Putamen (tissue), 1 donor: ENCODE measurements around the gene RUNX1.

ENCODE experiments used
- DNase-seq: peaks from one replicate; pipeline ENCODE4 v3.0.0-alpha.2; 2016; ENCODE audit warnings: low spot score

Gene RUNX1

DNA sequence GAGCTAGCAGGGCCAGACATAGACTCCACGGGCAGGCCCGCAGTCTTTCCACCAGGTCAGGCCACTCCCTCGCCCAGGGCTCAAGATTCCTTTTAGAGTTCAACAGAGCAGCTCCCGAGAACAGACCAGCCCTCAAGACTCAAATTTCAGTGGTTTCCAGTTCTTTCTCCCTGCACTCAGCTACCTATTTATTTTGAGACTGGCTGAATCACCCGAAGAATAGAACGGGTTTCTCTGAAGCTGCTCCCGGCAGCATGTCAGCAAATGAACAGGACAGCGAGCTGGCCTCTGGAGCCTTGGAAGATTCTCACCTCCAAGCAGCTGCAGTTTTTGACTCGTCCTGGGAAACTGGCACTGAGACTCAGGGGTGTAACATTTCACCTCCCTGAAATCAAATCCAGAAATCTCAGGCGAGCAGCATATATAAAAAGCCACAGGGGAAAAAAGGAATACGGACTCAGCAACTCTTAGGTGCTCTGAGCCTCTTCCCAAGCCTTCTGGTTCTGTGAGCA lies 202.4 kb downstream of the RUNX1 start:
- no peak for DNase-seq

DNA sequence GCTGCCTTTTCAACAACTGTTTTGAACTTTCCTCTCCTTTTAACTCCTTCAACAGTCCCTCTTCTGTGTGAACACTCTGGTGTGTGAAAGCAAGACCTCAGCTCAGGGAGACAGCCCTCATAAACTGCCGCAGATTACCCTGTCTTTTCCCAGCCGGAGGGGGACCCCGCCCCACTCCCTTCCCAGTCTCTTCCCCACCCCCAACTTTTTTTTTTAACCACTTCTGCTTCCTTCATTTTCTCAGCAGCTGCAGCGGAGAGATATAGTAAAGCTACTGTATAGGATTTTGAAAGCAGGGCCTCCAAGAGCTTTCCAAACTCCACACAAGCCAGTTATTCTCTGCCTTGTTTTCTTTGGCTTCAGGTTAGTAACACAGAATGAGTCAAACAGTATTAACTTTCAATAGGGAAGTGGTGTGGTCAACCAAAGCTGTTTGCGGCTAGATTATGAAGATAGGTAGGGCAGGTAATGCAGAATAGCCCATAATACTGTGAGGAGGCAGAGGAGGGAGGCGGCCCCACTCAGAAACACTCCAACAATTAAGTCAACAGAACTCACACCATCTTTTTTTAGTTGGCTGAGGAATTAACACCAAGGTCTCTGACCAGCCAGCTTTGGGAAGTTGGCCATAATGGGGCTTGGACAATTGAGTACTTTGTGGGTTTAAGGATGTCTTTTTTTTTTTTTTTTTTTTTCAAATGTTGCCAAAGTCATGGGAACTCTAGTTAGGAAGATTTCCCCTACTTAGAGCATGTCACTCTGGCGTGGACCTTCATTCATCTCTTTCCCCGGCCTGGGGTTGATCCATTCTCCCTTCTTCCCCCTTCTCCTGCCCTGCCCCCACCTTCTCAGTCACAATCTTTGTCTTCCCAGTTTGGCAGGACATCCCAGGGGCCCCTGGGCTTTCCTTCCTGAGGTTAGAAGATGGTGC lies 203.3 kb downstream of the RUNX1 start:
- DNase-seq: no peak

- DNase-seq: no peak
These were observed 204.2 kb downstream of the RUNX1 start for GRCh38 chr21:34844924-34845238.

- DNase-seq: no peak
These were observed 204.8 kb downstream of the RUNX1 start for GRCh38 chr21:34844013-34844923.

GRCh38 chr21:34843562-34843961 lies 205.5 kb downstream of the RUNX1 start:
- DNase-seq: no peak

DNA sequence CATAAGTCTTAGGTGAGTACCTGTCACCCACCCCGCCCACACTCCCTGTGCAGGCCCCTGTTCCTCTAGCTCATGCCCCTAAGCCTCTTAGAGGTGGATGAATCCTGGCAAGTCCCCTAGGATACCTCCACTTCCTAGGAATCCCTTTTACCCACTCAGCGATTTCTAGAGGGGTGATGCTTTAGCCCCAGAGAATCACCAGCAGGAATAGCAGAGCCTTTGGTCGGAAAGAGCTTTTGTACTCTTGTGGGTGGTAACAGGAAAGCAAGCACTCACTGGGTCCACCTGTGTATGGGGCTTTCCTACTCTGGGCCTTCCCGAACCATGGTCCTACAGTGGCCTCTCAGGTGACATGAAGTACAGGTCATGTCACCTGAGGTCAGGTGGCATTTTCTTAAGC lies 207.9 kb downstream of the RUNX1 start:
- no peak for DNase-seq

DNA sequence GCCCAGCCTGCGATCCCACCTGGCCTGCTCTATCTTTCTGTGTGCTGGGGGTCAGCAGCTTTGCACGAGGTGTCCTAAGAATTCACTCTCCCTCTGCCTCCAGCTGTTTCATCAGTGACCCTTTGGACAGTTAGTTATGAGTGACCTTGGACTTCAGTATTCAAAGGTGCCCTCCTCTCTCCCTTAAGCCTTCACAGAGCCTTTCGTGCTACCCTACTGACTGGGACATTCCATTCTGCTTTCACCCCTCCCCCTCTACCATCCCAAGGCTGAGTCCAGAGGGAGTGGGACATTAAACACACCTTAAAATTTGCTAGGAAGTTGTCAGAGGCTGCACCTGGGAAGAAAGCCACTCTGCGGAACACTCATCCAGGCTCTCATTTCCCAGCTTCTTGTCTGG lies 208.4 kb downstream of the RUNX1 start:
- DNase-seq: no peak

- no peak for DNase-seq
These were observed 209.9 kb downstream of the RUNX1 start for GRCh38 chr21:34838956-34839820.

DNA sequence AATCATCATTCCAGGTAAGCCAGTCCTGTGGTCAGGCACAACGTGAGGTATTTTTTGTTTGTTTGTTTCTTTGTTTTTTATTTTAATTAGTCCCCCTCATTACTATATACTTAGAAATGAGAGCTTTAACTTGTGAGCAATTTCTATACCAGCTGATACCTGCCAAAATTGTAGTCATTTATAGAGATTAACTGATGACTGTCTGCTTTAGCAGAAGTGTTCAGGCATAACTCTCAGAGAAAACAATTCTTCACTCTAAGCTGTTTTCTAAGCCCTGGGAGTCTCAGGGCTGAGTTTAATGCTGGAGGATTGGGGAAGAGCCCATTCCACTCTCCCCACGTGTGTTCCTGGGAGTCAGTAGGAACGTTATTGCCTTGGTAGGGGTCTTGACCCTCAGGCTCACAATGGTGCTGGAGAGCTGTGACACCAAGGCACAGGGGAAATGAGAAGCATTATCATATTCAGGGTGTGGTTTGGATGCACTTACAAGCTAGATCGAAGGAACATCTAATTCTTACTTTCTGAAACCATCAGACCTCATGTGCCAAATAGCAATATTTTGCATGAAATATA lies 212.1 kb downstream of the RUNX1 start:
- no peak for DNase-seq

- no peak for DNase-seq
These were observed 212.8 kb downstream of the RUNX1 start for GRCh38 chr21:34836103-34836932.

- DNase-seq: no peak
These were observed 213.6 kb downstream of the RUNX1 start for GRCh38 chr21:34835526-34835925.

DNA sequence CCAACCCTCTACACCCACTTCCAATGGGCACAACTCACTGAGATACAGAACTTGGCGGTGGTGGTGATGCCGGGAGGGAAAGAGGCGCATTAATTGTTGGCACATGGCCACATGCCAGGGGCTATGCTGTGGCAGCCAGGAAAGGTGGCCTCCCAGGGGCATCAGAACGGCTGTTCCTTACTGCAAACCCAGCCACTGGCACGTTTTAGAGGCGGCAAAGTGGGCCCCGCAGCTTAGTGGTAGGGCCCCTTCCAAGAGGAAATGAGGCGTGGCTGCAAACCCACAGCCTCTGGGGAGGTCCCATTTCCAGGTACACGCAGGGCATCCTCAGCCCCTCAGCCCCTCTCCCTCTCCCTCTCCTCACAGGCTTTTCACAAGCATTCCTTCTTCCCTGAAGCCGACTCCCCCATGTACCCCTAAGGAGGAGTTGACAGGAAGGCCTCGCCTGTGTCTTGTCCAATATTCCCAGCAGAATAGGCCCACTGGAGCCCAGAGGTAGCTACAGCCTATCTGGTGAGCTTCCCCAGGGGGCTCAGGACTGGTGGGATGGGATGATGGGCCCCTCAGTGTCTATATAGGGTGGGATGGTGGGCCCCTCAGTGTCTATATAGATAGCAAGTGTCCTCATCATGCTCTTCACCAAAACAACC lies 214.1 kb downstream of the RUNX1 start:
- no peak for DNase-seq

DNA sequence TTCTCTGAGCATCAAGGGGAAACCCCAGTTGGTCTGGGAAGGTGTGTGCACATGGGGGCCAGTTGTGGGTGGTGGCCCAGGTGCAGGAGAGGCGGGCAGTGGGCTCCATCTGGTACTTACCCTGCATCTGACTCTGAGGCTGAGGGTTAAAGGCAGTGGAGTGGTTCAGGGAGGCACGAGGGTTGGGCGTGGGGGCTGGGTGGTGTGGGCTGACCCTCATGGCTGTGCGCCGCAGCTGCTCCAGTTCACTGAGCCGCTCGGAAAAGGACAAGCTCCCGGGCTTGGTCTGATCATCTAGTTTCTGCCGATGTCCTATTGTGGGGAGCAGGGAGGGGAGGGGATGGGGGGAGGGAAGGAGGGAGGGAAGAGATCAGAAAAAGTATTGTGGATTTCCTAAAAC lies 214.8 kb downstream of the RUNX1 start:
- no peak for DNase-seq

GRCh38 chr21:34833465-34833864 lies 215.6 kb downstream of the RUNX1 start:
- DNase-seq: no peak

- DNase-seq: no peak
These were observed 218.5 kb downstream of the RUNX1 start for GRCh38 chr21:34830386-34831170.

DNA sequence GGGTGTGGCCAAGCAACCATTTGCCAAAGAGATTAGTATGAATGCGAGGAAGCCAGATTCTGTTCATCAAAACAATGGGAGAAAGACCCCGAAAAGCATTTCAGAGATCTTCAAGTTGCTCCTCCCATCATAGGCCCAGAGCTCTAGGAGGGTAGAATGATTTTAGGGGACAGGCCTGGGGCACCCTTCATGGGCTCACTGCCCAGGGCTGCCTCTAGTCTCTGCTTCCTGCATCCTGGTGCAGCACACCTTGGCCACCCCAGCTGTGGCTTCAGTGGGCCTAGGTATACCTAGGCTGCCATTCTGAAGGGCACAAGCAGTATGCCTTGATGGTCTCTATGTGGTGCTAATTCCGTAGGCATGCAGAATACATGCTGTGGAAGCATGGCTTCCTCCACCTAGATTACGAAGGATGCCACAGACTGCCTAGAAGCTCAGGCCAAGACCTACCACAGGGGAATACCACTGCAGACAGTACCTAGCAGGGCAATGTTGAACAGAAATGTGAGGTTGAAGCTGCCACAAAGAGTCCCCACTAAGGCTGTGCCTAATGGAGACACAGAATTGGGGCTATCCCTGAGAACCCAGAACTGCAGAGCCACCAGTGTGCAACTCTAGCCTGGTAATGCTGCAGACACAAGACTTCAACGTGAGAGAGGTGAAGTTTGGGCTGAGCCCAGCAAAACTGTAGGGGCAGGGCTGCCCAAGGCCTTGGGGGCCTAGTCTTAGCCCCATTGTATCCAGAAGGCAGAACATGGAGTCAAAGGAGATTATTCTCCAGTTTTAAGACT lies 221.5 kb downstream of the RUNX1 start:
- DNase-seq: no peak

GRCh38 chr21:34826836-34827235 lies 222.3 kb downstream of the RUNX1 start:
- DNase-seq: no peak

DNA sequence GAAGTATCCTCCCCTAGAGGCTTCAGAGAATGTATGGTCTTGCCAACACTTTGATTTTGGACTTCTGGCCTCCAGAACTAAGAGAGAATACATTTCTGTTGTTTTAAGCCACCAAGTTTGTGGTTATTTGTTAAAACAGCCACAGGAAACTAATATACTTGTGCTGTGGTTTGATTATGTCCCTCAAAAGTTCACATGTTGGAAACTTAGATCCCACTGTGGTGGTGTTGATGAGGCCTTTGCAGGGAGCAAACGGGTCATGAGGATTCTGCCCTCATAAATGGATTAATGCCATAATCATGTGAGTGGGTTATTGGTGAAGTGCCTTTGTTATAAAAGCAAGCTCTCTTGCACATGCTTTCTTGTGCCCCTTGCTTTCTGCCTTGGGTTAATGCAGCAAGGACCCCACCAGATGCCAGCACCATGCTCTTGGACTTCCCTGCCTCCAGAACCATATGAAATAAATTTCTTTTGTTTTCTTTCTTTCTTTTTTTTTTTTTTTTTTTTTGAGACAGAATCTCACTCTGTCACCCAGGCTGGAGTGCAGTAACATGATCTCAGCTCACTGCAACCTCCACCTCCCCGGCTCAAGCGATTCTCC lies 223.1 kb downstream of the RUNX1 start:
- no peak for DNase-seq
